Measurements from ENCODE around the gene CA4. TPM values are rescaled to one million over a fixed set of nuclear protein-coding genes. Genes with fewer than 3 reads are reported as not detected.

The CA4 gene
- total and polyA plus RNA-seq, 9 of the 15 experiments (the other 6 are each of a cell fraction or from before 2014, with no cell fraction given), result 0.13 TPM; not detected in 7

DNA sequence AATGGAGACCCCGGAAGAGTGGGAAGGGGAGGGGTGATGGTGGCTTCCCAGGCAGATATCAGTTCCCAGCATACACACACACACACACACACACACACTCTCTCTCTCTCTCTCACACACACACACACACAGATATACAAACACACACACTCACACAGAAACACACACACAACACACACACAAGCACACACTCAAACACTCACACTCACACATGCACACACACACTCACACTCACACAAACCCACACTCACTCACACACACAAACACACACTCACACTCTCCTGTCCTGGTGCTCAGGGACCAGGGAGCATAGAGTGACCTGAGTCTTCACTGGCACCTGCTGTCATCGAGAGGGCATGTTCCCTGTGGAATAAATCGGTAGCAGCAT is 5.6 kb downstream of the CA4 start (continued):
- no peak for TF ChIP-seq KLF13 (tag; IDR thresholded peaks at IDR 0.05; ENCODE audit: borderline replicate concordance, low read depth)

DNA sequence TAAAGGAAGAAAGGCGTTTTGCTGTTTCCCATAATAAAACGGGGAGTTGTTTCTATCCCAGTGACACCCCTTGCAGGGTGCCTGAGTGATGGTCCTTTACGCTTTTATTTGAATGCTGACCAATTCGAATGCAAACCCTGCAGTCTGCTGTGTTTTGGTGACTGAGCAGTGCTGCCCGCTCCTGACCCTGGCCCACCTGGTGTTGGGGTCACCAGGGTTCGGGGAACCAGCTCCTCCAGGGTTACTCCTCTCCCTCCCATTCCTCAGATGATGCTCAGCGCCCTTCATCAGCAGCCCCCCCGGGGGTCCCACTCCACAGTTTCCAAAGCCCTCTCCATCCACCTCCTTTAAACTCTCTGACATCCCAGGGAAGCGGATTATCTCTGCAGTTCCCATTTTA is 6.0 kb downstream of the CA4 start:
- no peak overlapping the region for H3K27ac ChIP-seq (ENCODE audit: extremely low read depth, low read depth, low read length)
- ATAC-seq, result no peak
- ChIA-PET CTCF (ENCODE audit: low intra/inter-chr PET ratio) (no interaction called here), POLR2A (interaction anchor here (0.6 to 0.7 kb wide), 2 partner anchors 79 to 420 kb away, joined by 3 to 4 read pairs; no protein-coding TSS in a partner anchor)
- no peak overlapping the region for H2AFZ ChIP-seq (ENCODE audit: low read depth, low read length)
- H3K4me3 ChIP-seq, result no peak overlapping the region
- no peak for FAIRE-seq
- no peak for TF ChIP-seq ZNF780A (CRISPR knock-in tag; IDR thresholded peaks at IDR 0.05)
- no peak for DNase-seq (ENCODE audit: extremely low read depth in 1 of 4, low spot score in 3 of 4)
- under 1% methylated on average over 9 of the region's 9 CpGs for WGBS (ENCODE audit: insufficient coverage, low coverage, missing lambda C conversion rate)
- no TSS peak for BruUV-seq (replicated peaks)
- intact Hi-C loops (cut with micrococcal nuclease), result no loop called here
- no peaks in the 10 kb centered on the region for H3K36me3 ChIP-seq (ENCODE audit: control insufficient read depth, insufficient read depth, low read length)
- H4K20me1 ChIP-seq (replicated peaks; ENCODE audit: control insufficient read depth, insufficient read depth, low read length), result no peaks in the 10 kb centered on the region; the same call in 1 of the 2 replicates
- no peaks in the 10 kb centered on the region for H3K79me2 ChIP-seq (ENCODE audit: control insufficient read depth, insufficient read depth, low read length)
- H3K9me3 ChIP-seq (replicated peaks; ENCODE audit: control insufficient read depth, insufficient read depth, low read depth, low read length), result no peaks in the 10 kb centered on the region
- H3K4me1 ChIP-seq (replicated peaks in 1 of 2; ENCODE audit: control insufficient read depth in 2 of 2, insufficient read depth in 2 of 2, low read length in 2 of 2), result peaks cover 0 to 14% of the 10 kb centered on the region in 2 experiments; a peak in 3 of 5 replicates
- H3K27me3 ChIP-seq (ENCODE audit: control insufficient read depth in 2 of 2, insufficient read depth in 2 of 2, low read length in 2 of 2), result peaks cover 23 to 83% of the 10 kb centered on the region in 2 experiments; a peak in 4 of 5 replicates
- no peak overlapping the region for H3K9ac ChIP-seq (ENCODE audit: insufficient read depth in 1 of 2, low read depth in 2 of 2, low read length in 2 of 2)
- H3K9me1 ChIP-seq (ENCODE audit: control insufficient read depth, insufficient read depth, low read length), result no peaks in the 10 kb centered on the region
- in situ Hi-C loops (cut with MboI), result no loop called here
- H3K4me2 ChIP-seq (ENCODE audit: insufficient read depth, low read length), result no peak overlapping the region

DNA sequence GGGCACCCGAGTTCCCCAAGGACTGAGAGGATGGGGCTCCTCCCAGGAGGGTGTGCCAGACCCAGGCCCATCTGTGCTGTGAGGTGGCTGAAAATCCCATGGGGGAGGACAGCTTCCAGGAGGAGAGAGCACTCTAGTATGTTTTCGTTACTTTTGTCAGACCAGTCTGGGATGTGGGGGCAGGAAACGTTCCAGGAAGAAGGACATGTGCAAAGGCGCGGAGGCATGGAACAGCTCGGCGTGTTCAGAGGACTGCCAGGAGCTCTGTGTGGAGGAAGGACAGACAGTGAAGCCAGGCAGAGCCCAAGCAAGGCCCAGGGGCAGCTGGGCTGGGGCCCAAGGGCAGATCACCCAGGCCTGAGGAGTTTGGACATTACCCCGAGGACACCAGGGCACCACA is 7.0 kb downstream of the CA4 start:
- ChIA-PET POLR2A (interaction anchor here (0.6 to 1.0 kb wide), 2 partner anchors 14 to 16 kb away, joined by 3 read pairs; no protein-coding TSS in a partner anchor), CTCF (ENCODE audit: low intra/inter-chr PET ratio) (no interaction called here)
- Histone ChIP-seq H3K36me3 (ENCODE audit: control insufficient read depth, insufficient read depth, low read length) (no peaks in the 10 kb centered on the region), H3K9ac (ENCODE audit: insufficient read depth in 1 of 2, low read depth in 2 of 2, low read length in 2 of 2) (no peak overlapping the region; a peak in 1 of 4 replicates), H3K9me3 (replicated peaks; ENCODE audit: control insufficient read depth, insufficient read depth, low read depth, low read length) (no peaks in the 10 kb centered on the region), H4K20me1 (replicated peaks; ENCODE audit: control insufficient read depth, insufficient read depth, low read length) (no peaks in the 10 kb centered on the region; the same call in 1 of the 2 replicates), H3K9me1 (ENCODE audit: control insufficient read depth, insufficient read depth, low read length) (no peaks in the 10 kb centered on the region), H3K4me3 (no peak overlapping the region), H3K4me2 (ENCODE audit: insufficient read depth, low read length) (no peak overlapping the region), H3K79me2 (ENCODE audit: control insufficient read depth, insufficient read depth, low read length) (no peaks in the 10 kb centered on the region), H3K27me3 (ENCODE audit: control insufficient read depth in 2 of 2, insufficient read depth in 2 of 2, low read length in 2 of 2) (peaks cover 18 to 73% of the 10 kb centered on the region in 2 experiments; a peak in 4 of 5 replicates), H3K27ac (ENCODE audit: extremely low read depth, low read depth, low read length) (no peak overlapping the region), H3K4me1 (replicated peaks in 1 of 2; ENCODE audit: control insufficient read depth in 2 of 2, insufficient read depth in 2 of 2, low read length in 2 of 2) (peaks cover 3 to 12% of the 10 kb centered on the region in 2 experiments; a peak in 4 of 5 replicates), H2AFZ (ENCODE audit: low read depth, low read length) (no peak overlapping the region)
- no peak for DNase-seq (ENCODE audit: extremely low read depth in 1 of 4, low spot score in 3 of 4)
- FAIRE-seq, result no peak
- no peak for ATAC-seq
- WGBS (ENCODE audit: insufficient coverage, low coverage, missing lambda C conversion rate), result 27% methylated on average over 6 of the region's 8 CpGs
- in situ Hi-C loops (cut with MboI) (no loop called here), intact Hi-C loops (cut with micrococcal nuclease) (no loop called here)
- BruUV-seq (replicated peaks), result no TSS peak
- TF ChIP-seq, protein P1, sequence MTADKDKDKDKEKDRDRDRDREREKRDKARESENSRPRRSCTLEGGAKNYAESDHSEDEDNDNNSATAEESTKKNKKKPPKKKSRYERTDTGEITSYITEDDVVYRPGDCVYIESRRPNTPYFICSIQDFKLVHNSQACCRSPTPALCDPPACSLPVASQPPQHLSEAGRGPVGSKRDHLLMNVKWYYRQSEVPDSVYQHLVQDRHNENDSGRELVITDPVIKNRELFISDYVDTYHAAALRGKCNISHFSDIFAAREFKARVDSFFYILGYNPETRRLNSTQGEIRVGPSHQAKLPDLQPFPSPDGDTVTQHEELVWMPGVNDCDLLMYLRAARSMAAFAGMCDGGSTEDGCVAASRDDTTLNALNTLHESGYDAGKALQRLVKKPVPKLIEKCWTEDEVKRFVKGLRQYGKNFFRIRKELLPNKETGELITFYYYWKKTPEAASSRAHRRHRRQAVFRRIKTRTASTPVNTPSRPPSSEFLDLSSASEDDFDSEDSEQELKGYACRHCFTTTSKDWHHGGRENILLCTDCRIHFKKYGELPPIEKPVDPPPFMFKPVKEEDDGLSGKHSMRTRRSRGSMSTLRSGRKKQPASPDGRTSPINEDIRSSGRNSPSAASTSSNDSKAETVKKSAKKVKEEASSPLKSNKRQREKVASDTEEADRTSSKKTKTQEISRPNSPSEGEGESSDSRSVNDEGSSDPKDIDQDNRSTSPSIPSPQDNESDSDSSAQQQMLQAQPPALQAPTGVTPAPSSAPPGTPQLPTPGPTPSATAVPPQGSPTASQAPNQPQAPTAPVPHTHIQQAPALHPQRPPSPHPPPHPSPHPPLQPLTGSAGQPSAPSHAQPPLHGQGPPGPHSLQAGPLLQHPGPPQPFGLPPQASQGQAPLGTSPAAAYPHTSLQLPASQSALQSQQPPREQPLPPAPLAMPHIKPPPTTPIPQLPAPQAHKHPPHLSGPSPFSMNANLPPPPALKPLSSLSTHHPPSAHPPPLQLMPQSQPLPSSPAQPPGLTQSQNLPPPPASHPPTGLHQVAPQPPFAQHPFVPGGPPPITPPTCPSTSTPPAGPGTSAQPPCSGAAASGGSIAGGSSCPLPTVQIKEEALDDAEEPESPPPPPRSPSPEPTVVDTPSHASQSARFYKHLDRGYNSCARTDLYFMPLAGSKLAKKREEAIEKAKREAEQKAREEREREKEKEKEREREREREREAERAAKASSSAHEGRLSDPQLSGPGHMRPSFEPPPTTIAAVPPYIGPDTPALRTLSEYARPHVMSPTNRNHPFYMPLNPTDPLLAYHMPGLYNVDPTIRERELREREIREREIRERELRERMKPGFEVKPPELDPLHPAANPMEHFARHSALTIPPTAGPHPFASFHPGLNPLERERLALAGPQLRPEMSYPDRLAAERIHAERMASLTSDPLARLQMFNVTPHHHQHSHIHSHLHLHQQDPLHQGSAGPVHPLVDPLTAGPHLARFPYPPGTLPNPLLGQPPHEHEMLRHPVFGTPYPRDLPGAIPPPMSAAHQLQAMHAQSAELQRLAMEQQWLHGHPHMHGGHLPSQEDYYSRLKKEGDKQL (CRISPR knock-in tag; IDR thresholded peaks at IDR 0.05; ENCODE audit: borderline replicate concordance), result no peak
- TF ChIP-seq ZBTB1 (CRISPR knock-in tag; IDR thresholded peaks at IDR 0.05; ENCODE audit: borderline replicate concordance, low read depth) (no peak), RCOR1 (IDR thresholded peaks at IDR 0.05; ENCODE audit: borderline replicate concordance in 1 of 2, low read depth in 2 of 2, low read length in 2 of 2) (no peak), TCF7L2 (IDR thresholded peaks at IDR 0.05; ENCODE audit: low read depth, low read length) (no peak), ZNF445 (CRISPR knock-in tag; IDR thresholded peaks at IDR 0.05; ENCODE audit: low read depth) (no peak), NELFE (IDR thresholded peaks at IDR 0.05; ENCODE audit: insufficient read depth, insufficient read length) (no peak), TCF3 (CRISPR knock-in tag; IDR thresholded peaks at IDR 0.05) (no peak)
